GM19035 (cell line): ENCODE measurements around the gene FMN2.
A peak's percentile ranks its signal among the peaks of the same experiment; 100 is the strongest.
"Not testable (repeated sequence)": the region's sequence is repeated elsewhere in the genome, so short reads cannot be mapped to it uniquely, and the experiment has no call there.

Experiments
- ATAC-seq: cut with Tn5 transposase; IDR thresholded peaks from one replicate; pipeline ENCODE4 v1.9.1; 2021; ENCODE audit not compliant: unreplicated experiment

Gene FMN2

GRCh38 chr1:240134596-240134995 is 42.9 kb downstream of the FMN2 start:
- no peak for ATAC-seq

GRCh38 chr1:240136402-240136801 is 44.7 kb downstream of the FMN2 start:
- no peak for ATAC-seq

- no peak for ATAC-seq
Observed at GRCh38 chr1:240138867-240139266, 47.2 kb downstream of the FMN2 start.

GRCh38 chr1:240139511-240139910 is 47.8 kb downstream of the FMN2 start:
- ATAC-seq = no peak

GRCh38 chr1:240145120-240145519 is 53.4 kb downstream of the FMN2 start:
- no peak for ATAC-seq

GRCh38 chr1:240148333-240148732 is 56.6 kb downstream of the FMN2 start:
- no peak for ATAC-seq

- ATAC-seq = no peak
Observed at GRCh38 chr1:240149484-240150094, 57.9 kb downstream of the FMN2 start.

- ATAC-seq = no peak
Observed at GRCh38 chr1:240151136-240151735, 59.6 kb downstream of the FMN2 start.

GRCh38 chr1:240152611-240153297 is 61.1 kb downstream of the FMN2 start:
- ATAC-seq = no peak

GRCh38 chr1:240155605-240156004 is 63.9 kb downstream of the FMN2 start:
- ATAC-seq = no peak

GRCh38 chr1:240164742-240165141 is 73.1 kb downstream of the FMN2 start:
- no peak for ATAC-seq

- ATAC-seq = no peak
Observed at GRCh38 chr1:240169188-240169587, 77.5 kb downstream of the FMN2 start.

- no peak for ATAC-seq
Observed at GRCh38 chr1:240170266-240170665, 78.6 kb downstream of the FMN2 start.

GRCh38 chr1:240170806-240171205 is 79.1 kb downstream of the FMN2 start:
- no peak for ATAC-seq

- no peak for ATAC-seq
Observed at GRCh38 chr1:240171907-240172306, 80.2 kb downstream of the FMN2 start.

GRCh38 chr1:240173836-240174235 is 82.2 kb downstream of the FMN2 start:
- no peak for ATAC-seq

- ATAC-seq = no peak
Observed at GRCh38 chr1:240174734-240175133, 83.1 kb downstream of the FMN2 start.

- ATAC-seq = no peak
Observed at GRCh38 chr1:240178366-240178765, 86.7 kb downstream of the FMN2 start.

GRCh38 chr1:240184682-240185081 is 93.0 kb downstream of the FMN2 start:
- not testable (repeated sequence) for ATAC-seq

GRCh38 chr1:240188139-240188538 is 96.5 kb downstream of the FMN2 start:
- ATAC-seq = no peak

- peak; percentile 71 for ATAC-seq
Observed at GRCh38 chr1:240189386-240189989, 97.8 kb downstream of the FMN2 start.

GRCh38 chr1:240190881-240191401 is 99.3 kb downstream of the FMN2 start:
- ATAC-seq = no peak
